Neural progenitor cell (in vitro differentiated cells): ENCODE measurements around the gene CASTOR1. TPM values are rescaled to one million over a fixed set of nuclear protein-coding genes. Genes with fewer than 3 reads are reported as not detected.
A peak's percentile ranks its signal among the peaks of the same experiment; 100 is the strongest.

Experiments used
- DNase-seq: peaks from one replicate; pipeline ENCODE4 v3.0.0-alpha.2; 2016; ENCODE audit warnings: low spot score
- H2AFZ ChIP-seq: fragments of 200-600 bp; sonication (generic); replicated peaks from 2 replicates; pipeline ENCODE4 v1.6.1; 2016; ENCODE audit warnings: antibody characterized with exemption
- H3F3A ChIP-seq: fragments of 200-600 bp; sonication (generic); 2 replicates; pipeline ENCODE4 v1.6.1; 2016; ENCODE audit warnings: antibody characterized with exemption, low read depth
- H3K27ac ChIP-seq: fragments of 200-600 bp; sonication (generic); 2 replicates; pipeline ENCODE4 v1.5.1; 2016; ENCODE audit warnings: mild to moderate bottlenecking
- H3K27me3 ChIP-seq: fragments of 200-600 bp; sonication (generic); 2 replicates; pipeline ENCODE4 v1.6.1; 2016; ENCODE audit warnings: mild to moderate bottlenecking, moderate library complexity
- H3K36me3 ChIP-seq: fragments of 200-600 bp; sonication (generic); 2 replicates; pipeline ENCODE4 v1.5.1; 2016
- H3K4me1 ChIP-seq: fragments of 200-600 bp; sonication (generic); 2 replicates; pipeline ENCODE4 v1.6.1; 2016; ENCODE audit warnings: mixed run types
- H3K4me2 ChIP-seq: fragments of 200-600 bp; sonication (generic); 2 replicates; pipeline ENCODE4 v1.6.1; 2016
- H3K4me3 ChIP-seq: fragments of 200-600 bp; sonication (generic); 2 replicates; pipeline ENCODE4 v1.5.1; 2016
- H3K79me2 ChIP-seq: fragments of 200-600 bp; sonication (generic); 2 replicates; pipeline ENCODE4 v1.6.1; 2016; ENCODE audit warnings: low read depth
- H3K9ac ChIP-seq: fragments of 200-600 bp; sonication (generic); 2 replicates; pipeline ENCODE4 v1.6.1; 2016
- H3K9me3 ChIP-seq: fragments of 200-600 bp; sonication (generic); 2 replicates; pipeline ENCODE4 v1.5.1; 2016; ENCODE audit warnings: low read depth
- H4K20me1 ChIP-seq: fragments of 200-600 bp; sonication (generic); 2 replicates; pipeline ENCODE4 v1.6.1; 2016; ENCODE audit warnings: low read depth
- H3K27ac Mint-ChIP-seq: 3 replicates; pipeline ENCODE4 v1.8.0; 2021; ENCODE audit warnings: mixed read lengths
- H3K27me3 Mint-ChIP-seq: 2 replicates; pipeline ENCODE4 v1.8.0; 2022; ENCODE audit warnings: low read depth, mild to moderate bottlenecking, inconsistent platforms, moderate library complexity, mixed read lengths; ENCODE audit not compliant: insufficient read depth
- H3K36me3 Mint-ChIP-seq: 3 replicates; pipeline ENCODE4 v1.8.0; 2021; ENCODE audit warnings: mixed read lengths
- H3K4me1 Mint-ChIP-seq: 3 replicates; pipeline ENCODE4 v1.8.0; 2021; ENCODE audit warnings: mixed read lengths
- H3K4me3 Mint-ChIP-seq: 3 replicates; pipeline ENCODE4 v1.8.0; 2021; ENCODE audit warnings: mild to moderate bottlenecking, moderate library complexity, mixed read lengths
- H3K9me3 Mint-ChIP-seq: 3 replicates; pipeline ENCODE4 v1.8.0; 2020; ENCODE audit warnings: mixed read lengths
- CTCF ChIP-seq: fragments of 200-600 bp; sonication (generic); IDR thresholded peaks from 2 replicates; pipeline ENCODE4 v1.5.1; 2017; ENCODE audit warnings: antibody characterized with exemption, mild to moderate bottlenecking
- EZH2 ChIP-seq: fragments of 200-600 bp; sonication (generic); IDR thresholded peaks from 2 replicates; pipeline ENCODE4 v1.6.1; 2017; ENCODE audit warnings: antibody characterized with exemption, mild to moderate bottlenecking, moderate library complexity
- EZH2phosphoT487 ChIP-seq: fragments of 200-600 bp; sonication (generic); IDR thresholded peaks from 2 replicates; pipeline ENCODE4 v1.6.1; 2017; ENCODE audit warnings: antibody characterized with exemption
- total RNA-seq: library from RNA; depleted of rRNA; stranded (reverse); fragments of >200 nt; gene quantifications from 2 replicates; pipeline ENCODE4 v1.2.3, GENCODE V29; 2015; ENCODE audit warnings: low replicate concordance

The CASTOR1 gene
- total RNA-seq, 1 donor from 2014 or later, result 6.2 TPM

DNA sequence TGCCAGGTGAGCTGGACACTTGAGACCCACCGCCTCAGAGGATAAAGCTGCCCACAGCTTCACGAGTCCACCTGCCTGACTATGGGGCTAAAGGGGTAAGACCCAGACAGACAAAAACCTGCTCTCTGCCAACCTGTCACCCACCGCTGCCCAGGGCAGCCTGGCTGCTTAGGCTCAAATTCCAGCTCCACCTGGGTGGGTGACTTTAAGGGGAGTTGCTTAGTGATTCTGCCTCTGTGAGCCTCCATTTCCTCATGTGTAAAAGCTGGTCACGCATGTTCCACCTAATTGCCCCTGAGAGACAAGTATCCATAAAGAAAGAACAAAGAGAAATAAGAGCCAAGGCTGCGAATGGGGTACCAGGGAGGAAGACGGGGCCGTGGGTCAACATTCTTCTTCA is 3.7 kb upstream of the CASTOR1 start:
- no peak overlapping the region for H2AFZ ChIP-seq
- no peaks in the 10 kb centered on the region for H3K36me3 Mint-ChIP-seq
- no peak overlapping the region for H3K9ac ChIP-seq
- peaks cover 26% of the 10 kb centered on the region for H3F3A ChIP-seq
- no peak for TF ChIP-seq CTCF
- TF ChIP-seq EZH2phosphoT487, result no peak
- TF ChIP-seq EZH2, result no peak
- no peaks in the 10 kb centered on the region for H3K9me3 Mint-ChIP-seq
- no peak overlapping the region for H3K27ac ChIP-seq
- H3K4me2 ChIP-seq, result no peak overlapping the region
- no peak overlapping the region for H3K4me3 Mint-ChIP-seq
- H3K79me2 ChIP-seq, result no peaks in the 10 kb centered on the region
- H3K36me3 ChIP-seq, result no peaks in the 10 kb centered on the region
- no peaks in the 10 kb centered on the region for H3K9me3 ChIP-seq
- peaks cover 17% of the 10 kb centered on the region for H3K4me1 ChIP-seq
- no peaks in the 10 kb centered on the region for H4K20me1 ChIP-seq
- H3K27ac Mint-ChIP-seq, result no peak overlapping the region
- H3K27me3 Mint-ChIP-seq, result peaks cover 6% of the 10 kb centered on the region
- peaks cover 5% of the 10 kb centered on the region for H3K4me1 Mint-ChIP-seq
- no peak for DNase-seq
- no peaks in the 10 kb centered on the region for H3K27me3 ChIP-seq
- no peak overlapping the region for H3K4me3 ChIP-seq

DNA sequence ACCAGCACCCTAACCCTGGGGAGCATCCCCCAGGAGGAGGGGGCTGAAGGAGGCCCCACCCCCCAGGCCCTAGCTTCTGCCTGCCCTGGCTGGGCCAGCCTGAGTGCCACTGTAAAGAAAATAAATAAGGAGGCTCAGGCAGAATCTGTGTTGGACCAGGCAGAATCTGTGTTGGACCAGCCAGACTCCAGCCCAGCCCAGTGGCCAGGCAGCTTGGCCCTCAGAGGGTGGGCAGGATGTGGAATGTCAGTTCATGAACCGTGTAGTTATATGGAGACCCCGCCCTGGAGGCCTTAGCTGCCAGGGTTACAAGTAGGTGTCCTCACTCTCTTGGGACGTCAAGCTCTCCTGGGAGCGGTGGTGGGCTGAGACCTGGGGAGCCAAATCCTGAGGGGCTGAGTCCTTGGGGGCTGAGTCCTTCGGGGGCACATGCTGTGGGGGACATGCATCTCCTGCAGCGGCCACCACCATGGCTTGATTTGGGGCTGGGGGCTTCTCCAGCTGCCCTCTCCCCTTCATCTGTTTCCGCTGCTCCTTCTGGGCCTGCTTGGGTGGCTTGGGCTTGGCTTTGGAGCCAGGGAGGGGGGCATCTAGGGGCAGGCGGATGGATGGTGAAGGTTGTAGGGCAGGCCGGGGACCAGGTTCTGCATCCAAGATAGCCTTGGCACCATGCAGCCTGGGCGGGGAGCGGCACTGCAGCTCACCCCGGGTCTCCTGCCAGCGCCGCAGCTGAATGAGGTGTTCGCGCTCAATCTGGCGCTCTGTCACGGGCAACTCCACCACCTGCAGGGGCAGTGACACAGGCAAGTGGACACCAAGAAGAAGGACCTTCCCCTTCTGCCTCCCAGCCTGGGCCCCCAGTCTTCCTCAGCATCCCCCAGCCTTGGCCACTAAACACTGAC is 3.0 kb upstream of the CASTOR1 start:
- Histone ChIP-seq H3K27ac (no peak overlapping the region), H3F3A (peaks cover 33% of the 10 kb centered on the region), H4K20me1 (no peaks in the 10 kb centered on the region), H3K4me1 (peaks cover 17% of the 10 kb centered on the region), H3K36me3 (no peaks in the 10 kb centered on the region), H3K27me3 (no peaks in the 10 kb centered on the region), H3K4me3 (no peak overlapping the region), H3K9me3 (no peaks in the 10 kb centered on the region), H3K9ac (no peak overlapping the region), H3K4me2 (no peak overlapping the region), H3K79me2 (no peaks in the 10 kb centered on the region), H2AFZ (no peak overlapping the region)
- TF ChIP-seq EZH2phosphoT487 (no peak), EZH2 (no peak), CTCF (no peak)
- H3K27me3 Mint-ChIP-seq, result peaks cover 6% of the 10 kb centered on the region
- no peak overlapping the region for H3K27ac Mint-ChIP-seq
- H3K4me3 Mint-ChIP-seq, result no peak overlapping the region
- no peaks in the 10 kb centered on the region for H3K9me3 Mint-ChIP-seq
- peaks cover 5% of the 10 kb centered on the region for H3K4me1 Mint-ChIP-seq
- DNase-seq, result no peak
- no peaks in the 10 kb centered on the region for H3K36me3 Mint-ChIP-seq

- Mint-ChIP-seq H3K9me3 (no peaks in the 10 kb centered on the region), H3K4me1 (peaks cover 5% of the 10 kb centered on the region), H3K36me3 (no peaks in the 10 kb centered on the region), H3K4me3 (no peak overlapping the region), H3K27ac (no peak overlapping the region), H3K27me3 (peaks cover 4% of the 10 kb centered on the region)
- Histone ChIP-seq H3K4me1 (peaks cover 17% of the 10 kb centered on the region), H3K9me3 (no peaks in the 10 kb centered on the region), H4K20me1 (no peaks in the 10 kb centered on the region), H3K27me3 (no peaks in the 10 kb centered on the region), H3K27ac (no peak overlapping the region), H3K9ac (no peak overlapping the region), H3K36me3 (no peaks in the 10 kb centered on the region), H3K79me2 (no peaks in the 10 kb centered on the region), H3K4me2 (peak overlapping the region; percentile 87), H2AFZ (no peak overlapping the region), H3K4me3 (no peak overlapping the region), H3F3A (peaks cover 33% of the 10 kb centered on the region)
- no peak for TF ChIP-seq EZH2
- TF ChIP-seq CTCF, result no peak
- no peak for TF ChIP-seq EZH2phosphoT487
- peak; percentile 21 for DNase-seq
Observed at GRCh38 chr22:30291058-30291892, 2.0 kb upstream of the CASTOR1 start.
